ENCODE results near the gene VIT. TPM values are rescaled to one million over a fixed set of nuclear protein-coding genes. Genes with fewer than 3 reads are reported as not detected.

VIT gene
- total RNA-seq, 1 donor from 2014 or later: not detected

DNA sequence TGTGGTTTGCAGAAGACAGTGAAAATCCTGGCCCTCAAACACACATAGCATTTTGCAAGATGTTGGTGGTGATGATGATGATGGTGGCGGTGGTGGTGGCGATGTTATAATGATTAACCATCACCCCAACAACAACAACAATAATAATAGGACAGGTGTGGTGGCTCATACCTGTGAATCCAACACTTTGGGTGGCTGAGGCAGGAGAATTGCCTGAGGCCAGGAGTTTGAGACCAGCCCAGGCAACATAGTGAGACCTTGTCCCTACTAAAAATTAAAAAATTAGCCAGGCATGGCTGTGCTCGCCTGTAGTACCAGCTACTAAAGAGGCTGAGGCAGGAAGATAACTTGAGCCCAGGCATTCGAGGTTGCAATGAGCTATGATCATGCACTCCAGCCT is 3.8 kb downstream of the VIT start:
- Mint-ChIP-seq H3K27me3 (peaks cover 5% of the 10 kb centered on the region), H3K27ac (no peak overlapping the region), H3K9me3 (no peaks in the 10 kb centered on the region), H3K36me3 (ENCODE audit: low read depth) (no peaks in the 10 kb centered on the region), H3K4me1 (no peaks in the 10 kb centered on the region), H3K4me3 (no peak overlapping the region)
- intact Hi-C loops (cut with micrococcal nuclease): no loop called here
- TF ChIP-seq CTCF (IDR thresholded peaks at IDR 0.05): no peak
- ChIA-PET CTCF (no interaction called here), POLR2A (no interaction called here)
- no peak for ATAC-seq (ENCODE audit: low read depth)
- no peak for DNase-seq

- ChIA-PET CTCF (no interaction called here), POLR2A (no interaction called here)
- no peaks in the 10 kb centered on the region for H3K4me1 Mint-ChIP-seq
- H3K27ac Mint-ChIP-seq: no peak overlapping the region
- H3K27me3 Mint-ChIP-seq: peaks cover 7% of the 10 kb centered on the region
- DNase-seq (no peak), ATAC-seq (ENCODE audit: low read depth) (no peak)
- no peak for TF ChIP-seq CTCF (IDR thresholded peaks at IDR 0.05)
- intact Hi-C loops (cut with micrococcal nuclease): no loop called here
- no peaks in the 10 kb centered on the region for H3K36me3 Mint-ChIP-seq (ENCODE audit: low read depth)
- H3K9me3 Mint-ChIP-seq: no peaks in the 10 kb centered on the region
- H3K4me3 Mint-ChIP-seq: no peak overlapping the region
These were observed 4.9 kb downstream of the VIT start for GRCh38 chr2:36701391-36701795.

DNA sequence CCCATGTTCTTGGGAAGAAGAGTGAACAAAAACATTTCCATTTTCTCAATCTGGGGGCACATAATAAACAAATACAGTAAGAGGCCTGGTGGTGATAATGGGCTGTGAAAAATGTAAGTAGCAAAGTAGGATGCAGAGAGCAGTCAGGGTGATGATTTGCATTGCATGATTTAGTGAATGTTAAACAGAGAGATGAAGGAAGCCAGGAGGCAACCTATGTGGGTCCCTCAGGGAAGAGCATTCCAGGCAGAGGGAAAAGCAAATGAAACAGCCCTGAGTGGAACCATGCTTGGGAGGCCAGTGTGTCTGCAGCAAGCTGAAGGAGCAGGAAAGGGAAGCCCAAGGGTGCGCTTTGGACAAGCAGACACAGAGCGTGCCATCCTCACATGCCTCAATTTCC is 5.4 kb downstream of the VIT start:
- DNase-seq: no peak
- no peak for ATAC-seq (ENCODE audit: low read depth)
- no peaks in the 10 kb centered on the region for H3K36me3 Mint-ChIP-seq (ENCODE audit: low read depth)
- ChIA-PET CTCF (no interaction called here), POLR2A (no interaction called here)
- H3K4me3 Mint-ChIP-seq: no peak overlapping the region
- no peaks in the 10 kb centered on the region for H3K9me3 Mint-ChIP-seq
- H3K4me1 Mint-ChIP-seq: no peaks in the 10 kb centered on the region
- intact Hi-C loops (cut with micrococcal nuclease): no loop called here
- no peak overlapping the region for H3K27ac Mint-ChIP-seq
- TF ChIP-seq CTCF (IDR thresholded peaks at IDR 0.05): no peak
- H3K27me3 Mint-ChIP-seq: peaks cover 7% of the 10 kb centered on the region

- intact Hi-C loops (cut with micrococcal nuclease): no loop called here
- ChIA-PET POLR2A (no interaction called here), CTCF (interaction anchor here (0.6 kb wide), 1 partner anchor 78 kb away, joined by 4 read pairs; no protein-coding TSS in a partner anchor)
- Mint-ChIP-seq H3K4me1 (no peaks in the 10 kb centered on the region), H3K4me3 (no peak overlapping the region), H3K36me3 (ENCODE audit: low read depth) (no peaks in the 10 kb centered on the region), H3K27me3 (peaks cover 7% of the 10 kb centered on the region), H3K27ac (no peak overlapping the region), H3K9me3 (no peaks in the 10 kb centered on the region)
- TF ChIP-seq CTCF (IDR thresholded peaks at IDR 0.05): no peak
- DNase-seq (no peak), ATAC-seq (ENCODE audit: low read depth) (no peak)
These were observed 6.3 kb downstream of the VIT start for GRCh38 chr2:36702781-36703180.

DNA sequence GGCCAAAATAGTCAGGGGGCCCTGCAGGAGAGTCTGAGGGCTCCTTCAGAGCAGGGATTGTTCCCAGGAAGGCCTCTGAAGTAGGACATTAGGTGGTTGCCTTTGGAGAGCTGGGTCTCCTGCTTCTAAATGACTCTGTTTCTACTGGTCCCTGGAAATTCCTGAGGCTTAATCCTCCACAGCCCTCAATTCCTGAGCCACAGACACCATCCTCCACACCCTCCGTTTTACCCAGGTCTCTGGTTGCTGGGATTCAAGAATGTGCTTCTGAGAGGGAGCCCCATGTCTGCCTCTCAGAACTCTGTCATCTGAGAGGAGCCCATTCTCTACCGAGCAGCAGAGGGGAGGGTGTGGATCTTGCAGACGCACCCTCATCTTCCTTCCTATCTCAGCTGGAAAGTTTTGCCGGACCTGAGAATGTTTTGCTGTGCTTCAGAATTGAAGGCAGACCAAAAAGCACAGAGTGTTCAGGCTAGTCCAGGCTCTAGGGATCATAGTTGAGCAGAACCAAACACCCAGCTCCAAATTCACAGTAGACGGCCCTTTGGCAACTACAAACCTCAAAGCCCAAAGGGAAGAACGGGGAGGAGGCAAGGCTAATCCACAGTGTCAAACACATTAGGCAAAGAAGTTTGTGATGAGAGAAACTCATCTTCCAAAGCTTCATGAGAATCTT is 8.1 kb downstream of the VIT start:
- Mint-ChIP-seq H3K4me1 (no peaks in the 10 kb centered on the region), H3K27ac (no peak overlapping the region), H3K27me3 (peaks cover 6% of the 10 kb centered on the region), H3K4me3 (no peak overlapping the region), H3K9me3 (no peaks in the 10 kb centered on the region), H3K36me3 (ENCODE audit: low read depth) (no peaks in the 10 kb centered on the region)
- ATAC-seq (ENCODE audit: low read depth): no peak
- DNase-seq: no peak
- CTCF ChIA-PET: no interaction called here
- intact Hi-C loops (cut with micrococcal nuclease): no loop called here
- no peak for TF ChIP-seq CTCF (IDR thresholded peaks at IDR 0.05)
- POLR2A ChIA-PET: no interaction called here
